Measurements from ENCODE around the gene TRAPPC4. TPM values are rescaled to one million over a fixed set of nuclear protein-coding genes. Genes with fewer than 3 reads are reported as not detected.

The TRAPPC4 gene
- total RNA-seq, 1 experiment from 2014 or later = 78.9 TPM

DNA sequence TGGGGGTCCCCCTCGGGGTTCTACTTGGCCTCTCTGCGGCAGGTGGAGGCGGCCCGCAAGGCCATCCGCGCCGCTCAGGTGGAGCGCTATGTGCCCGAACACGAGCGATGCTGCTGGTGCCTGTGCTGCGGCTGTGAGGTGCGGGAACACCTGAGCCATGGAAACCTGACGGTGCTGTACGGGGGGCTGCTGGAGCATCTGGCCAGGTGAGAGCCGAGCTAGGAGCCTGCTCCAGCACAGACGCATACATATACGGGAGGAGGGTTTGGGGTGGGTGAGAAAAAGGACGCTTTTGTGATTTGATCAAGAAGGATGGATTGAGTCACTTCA is 20.2 kb upstream of the TRAPPC4 start:
- no peaks in the 10 kb centered on the region for H3K9me3 ChIP-seq (ENCODE audit: control insufficient read depth, insufficient read depth, low read depth, low read length)
- peak; percentile 49 for ATAC-seq
- peaks cover 14% of the 10 kb centered on the region for H3K36me3 ChIP-seq (ENCODE audit: control insufficient read depth, insufficient read depth, low read length)
- BruUV-seq (replicated peaks) = no TSS peak
- intact Hi-C loops (cut with micrococcal nuclease; ENCODE audit: unreplicated experiment) = no loop called here
- CTCF ChIA-PET = no interaction called here
- no peak for DNase-seq (ENCODE audit: low read depth, low spot score)
- no peaks in the 10 kb centered on the region for H3K27me3 ChIP-seq (ENCODE audit: control insufficient read depth, insufficient read depth, low read length)
- in situ Hi-C loops (cut with HindIII; ENCODE audit: low pct_unique_long_range_greater_than_20kb, low sequenced_read_pairs) = no loop called here
- TF ChIP-seq, protein P1, sequence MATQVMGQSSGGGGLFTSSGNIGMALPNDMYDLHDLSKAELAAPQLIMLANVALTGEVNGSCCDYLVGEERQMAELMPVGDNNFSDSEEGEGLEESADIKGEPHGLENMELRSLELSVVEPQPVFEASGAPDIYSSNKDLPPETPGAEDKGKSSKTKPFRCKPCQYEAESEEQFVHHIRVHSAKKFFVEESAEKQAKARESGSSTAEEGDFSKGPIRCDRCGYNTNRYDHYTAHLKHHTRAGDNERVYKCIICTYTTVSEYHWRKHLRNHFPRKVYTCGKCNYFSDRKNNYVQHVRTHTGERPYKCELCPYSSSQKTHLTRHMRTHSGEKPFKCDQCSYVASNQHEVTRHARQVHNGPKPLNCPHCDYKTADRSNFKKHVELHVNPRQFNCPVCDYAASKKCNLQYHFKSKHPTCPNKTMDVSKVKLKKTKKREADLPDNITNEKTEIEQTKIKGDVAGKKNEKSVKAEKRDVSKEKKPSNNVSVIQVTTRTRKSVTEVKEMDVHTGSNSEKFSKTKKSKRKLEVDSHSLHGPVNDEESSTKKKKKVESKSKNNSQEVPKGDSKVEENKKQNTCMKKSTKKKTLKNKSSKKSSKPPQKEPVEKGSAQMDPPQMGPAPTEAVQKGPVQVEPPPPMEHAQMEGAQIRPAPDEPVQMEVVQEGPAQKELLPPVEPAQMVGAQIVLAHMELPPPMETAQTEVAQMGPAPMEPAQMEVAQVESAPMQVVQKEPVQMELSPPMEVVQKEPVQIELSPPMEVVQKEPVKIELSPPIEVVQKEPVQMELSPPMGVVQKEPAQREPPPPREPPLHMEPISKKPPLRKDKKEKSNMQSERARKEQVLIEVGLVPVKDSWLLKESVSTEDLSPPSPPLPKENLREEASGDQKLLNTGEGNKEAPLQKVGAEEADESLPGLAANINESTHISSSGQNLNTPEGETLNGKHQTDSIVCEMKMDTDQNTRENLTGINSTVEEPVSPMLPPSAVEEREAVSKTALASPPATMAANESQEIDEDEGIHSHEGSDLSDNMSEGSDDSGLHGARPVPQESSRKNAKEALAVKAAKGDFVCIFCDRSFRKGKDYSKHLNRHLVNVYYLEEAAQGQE (IDR thresholded peaks at IDR 0.05; ENCODE audit: insufficient read depth in 1 of 2, low read depth in 2 of 2, low read length in 1 of 2) = no peak
- TF ChIP-seq TCF7L2 (IDR thresholded peaks at IDR 0.05; ENCODE audit: low read depth, low read length) = no peak
- no peak for TF ChIP-seq SIN3A (IDR thresholded peaks at IDR 0.05; ENCODE audit: borderline replicate concordance, insufficient read depth, low read depth, low read length)
- peaks cover 16% of the 10 kb centered on the region for H3K4me1 ChIP-seq (ENCODE audit: control insufficient read depth, insufficient read depth, low read length)
- peak overlapping the region; percentile 75 to 91 for H3K4me3 ChIP-seq (ENCODE audit: low read depth in 2 of 2, low read length in 2 of 2)
- peak overlapping the region; percentile 83 for H3K27ac ChIP-seq (ENCODE audit: low read length)
- POLR2A ChIA-PET = interaction anchor here (0.6 kb wide), 1 partner anchor 13 kb away, joined by 4 read pairs; no protein-coding TSS in a partner anchor

DNA sequence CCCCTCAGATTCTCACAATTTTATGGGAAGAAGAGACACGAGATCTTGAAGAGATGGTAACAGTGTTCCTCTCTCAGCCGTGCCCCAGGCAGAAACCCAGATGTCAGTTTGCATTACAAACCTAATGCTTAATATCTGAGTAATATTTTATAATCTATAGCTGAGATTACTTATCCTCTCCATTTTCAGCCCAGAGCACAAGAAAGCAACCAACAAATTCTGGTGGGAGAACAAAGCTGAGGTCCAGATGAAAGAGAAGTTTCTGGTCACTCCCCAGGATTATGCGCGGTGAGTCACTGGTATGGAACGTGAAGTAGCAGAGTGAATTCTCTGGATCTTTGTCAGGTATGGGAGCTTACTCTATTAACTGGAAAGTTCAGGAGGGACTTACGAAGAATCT is 19.7 kb upstream of the TRAPPC4 start:
- ChIA-PET POLR2A (interaction anchor here (0.5 to 0.6 kb wide), 2 partner anchors 19 to 40 kb away, joined by 4 read pairs; no protein-coding TSS in a partner anchor), CTCF (no interaction called here)
- Histone ChIP-seq H3K27ac (ENCODE audit: low read length) (peak overlapping the region; percentile 83), H3K9me3 (ENCODE audit: control insufficient read depth, insufficient read depth, low read depth, low read length) (no peaks in the 10 kb centered on the region), H3K27me3 (ENCODE audit: control insufficient read depth, insufficient read depth, low read length) (no peaks in the 10 kb centered on the region), H3K4me3 (ENCODE audit: low read depth in 2 of 2, low read length in 2 of 2) (peak overlapping the region; percentile 75 to 91), H3K36me3 (ENCODE audit: control insufficient read depth, insufficient read depth, low read length) (peaks cover 14% of the 10 kb centered on the region), H3K4me1 (ENCODE audit: control insufficient read depth, insufficient read depth, low read length) (peaks cover 16% of the 10 kb centered on the region)
- in situ Hi-C loops (cut with HindIII; ENCODE audit: low pct_unique_long_range_greater_than_20kb, low sequenced_read_pairs) = no loop called here
- intact Hi-C loops (cut with micrococcal nuclease; ENCODE audit: unreplicated experiment) = no loop called here
- peak; percentile 75 for TF ChIP-seq TCF7L2 (IDR thresholded peaks at IDR 0.05; ENCODE audit: low read depth, low read length)
- TF ChIP-seq, protein P2, sequence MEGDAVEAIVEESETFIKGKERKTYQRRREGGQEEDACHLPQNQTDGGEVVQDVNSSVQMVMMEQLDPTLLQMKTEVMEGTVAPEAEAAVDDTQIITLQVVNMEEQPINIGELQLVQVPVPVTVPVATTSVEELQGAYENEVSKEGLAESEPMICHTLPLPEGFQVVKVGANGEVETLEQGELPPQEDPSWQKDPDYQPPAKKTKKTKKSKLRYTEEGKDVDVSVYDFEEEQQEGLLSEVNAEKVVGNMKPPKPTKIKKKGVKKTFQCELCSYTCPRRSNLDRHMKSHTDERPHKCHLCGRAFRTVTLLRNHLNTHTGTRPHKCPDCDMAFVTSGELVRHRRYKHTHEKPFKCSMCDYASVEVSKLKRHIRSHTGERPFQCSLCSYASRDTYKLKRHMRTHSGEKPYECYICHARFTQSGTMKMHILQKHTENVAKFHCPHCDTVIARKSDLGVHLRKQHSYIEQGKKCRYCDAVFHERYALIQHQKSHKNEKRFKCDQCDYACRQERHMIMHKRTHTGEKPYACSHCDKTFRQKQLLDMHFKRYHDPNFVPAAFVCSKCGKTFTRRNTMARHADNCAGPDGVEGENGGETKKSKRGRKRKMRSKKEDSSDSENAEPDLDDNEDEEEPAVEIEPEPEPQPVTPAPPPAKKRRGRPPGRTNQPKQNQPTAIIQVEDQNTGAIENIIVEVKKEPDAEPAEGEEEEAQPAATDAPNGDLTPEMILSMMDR (IDR thresholded peaks at IDR 0.05) = no peak
- TF ChIP-seq, protein P1 (IDR thresholded peaks at IDR 0.05; ENCODE audit: insufficient read depth in 1 of 2, low read depth in 2 of 2, low read length in 1 of 2) = no peak
- TF ChIP-seq POLR2AphosphoS5 (IDR thresholded peaks at IDR 0.05; ENCODE audit: low read depth, low read length) = peak; percentile 49; the same call in 1 of the 2 replicates
- no peak for TF ChIP-seq SIN3A (IDR thresholded peaks at IDR 0.05; ENCODE audit: borderline replicate concordance, insufficient read depth, low read depth, low read length)
- DNase-seq (ENCODE audit: low read depth, low spot score) = no peak
- ATAC-seq = peak; percentile 56
- BruUV-seq (replicated peaks) = no TSS peak

All from Panc1 (cell line).